GM18526 (cell line): ENCODE data around the gene DOK1.
A peak's percentile ranks its signal among the peaks of the same experiment; 100 is the strongest.

ENCODE experiments used
- POLR2A ChIP-seq: IDR thresholded peaks from 3 replicates; pipeline ENCODE4 v1.6.1; 2011; ENCODE audit not compliant: insufficient read length; ENCODE audit errors: extremely low read depth

Gene DOK1

DNA sequence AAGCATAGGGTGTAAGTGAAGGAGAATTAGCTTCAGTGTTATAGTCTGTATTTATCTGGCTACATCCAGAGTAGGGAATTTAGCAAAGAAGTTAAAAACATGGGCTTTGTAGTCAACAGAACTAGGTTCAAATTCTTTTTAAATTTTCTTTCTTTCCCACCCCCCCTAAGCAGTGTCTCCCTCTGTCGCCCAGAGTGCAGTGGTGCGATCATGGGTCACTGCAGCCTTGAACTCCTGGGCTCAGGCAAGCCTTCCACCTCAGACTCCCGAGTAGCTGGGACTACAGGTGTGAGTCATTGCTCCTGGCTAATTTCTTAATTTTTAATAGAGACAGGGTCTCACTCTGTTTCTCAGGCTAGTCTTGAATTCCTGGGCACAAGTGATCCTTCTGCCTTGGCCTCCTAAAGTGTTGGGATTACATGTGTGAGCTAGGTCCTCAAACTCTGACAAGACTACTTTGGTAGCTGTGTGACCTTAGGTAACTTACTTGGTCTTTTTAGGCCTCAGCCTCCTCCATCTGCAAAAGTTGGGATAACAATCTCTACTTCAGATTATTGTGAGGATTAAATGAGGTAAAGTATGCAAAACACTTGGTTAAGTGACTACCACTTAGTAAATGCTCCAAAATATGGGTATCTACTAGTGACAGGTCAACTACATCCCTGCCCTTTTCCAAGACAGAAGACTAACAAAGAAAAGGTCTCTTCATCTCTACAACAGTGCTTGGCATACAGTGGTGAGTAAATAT is 17.8 kb downstream of the DOK1 start:
- TF ChIP-seq POLR2A = no peak

- TF ChIP-seq POLR2A = peak; percentile 40
Measured at GRCh38 chr2:74573747-74574562, 19.4 kb downstream of the DOK1 start.

DNA sequence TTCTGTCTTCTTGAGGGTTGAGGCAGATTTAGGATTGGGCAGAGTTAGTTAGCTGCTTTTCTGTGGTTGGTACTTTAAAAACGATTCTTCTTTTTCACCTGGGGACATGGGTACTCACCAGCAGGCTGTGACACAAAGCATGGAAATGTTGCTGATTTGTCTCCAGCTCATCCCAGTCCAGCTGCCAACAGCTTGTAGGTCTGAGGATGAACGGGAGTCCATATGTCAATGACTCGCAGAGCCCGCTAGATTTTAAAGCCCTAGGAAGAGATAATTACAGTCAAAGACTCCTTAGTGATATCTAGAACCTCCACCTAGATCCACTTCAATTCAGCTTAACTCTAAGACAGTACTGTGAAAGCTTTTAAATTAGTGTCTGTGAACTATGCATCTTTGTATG is 20.8 kb downstream of the DOK1 start:
- TF ChIP-seq POLR2A = no peak

GRCh38 chr2:74576211-74576862 is 21.8 kb downstream of the DOK1 start:
- no peak for TF ChIP-seq POLR2A

DNA sequence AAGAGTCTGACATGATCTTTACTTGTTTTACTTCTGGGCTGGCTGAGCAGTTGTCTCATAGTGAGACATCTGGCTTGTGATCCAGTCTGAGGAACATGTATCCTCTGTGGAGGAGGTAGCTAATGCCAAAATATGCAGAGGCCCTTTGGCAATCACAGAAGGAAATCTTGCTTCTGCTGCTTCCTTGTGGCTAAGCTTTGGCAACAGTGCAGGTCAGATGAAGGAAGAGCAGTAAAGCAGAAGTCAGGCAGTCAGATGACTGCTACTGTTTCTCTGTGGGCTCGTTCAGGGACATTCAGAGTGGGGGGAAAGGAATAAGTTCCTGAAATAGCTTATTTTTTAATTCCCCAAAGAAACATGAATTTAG is 22.3 kb downstream of the DOK1 start:
- no peak for TF ChIP-seq POLR2A

DNA sequence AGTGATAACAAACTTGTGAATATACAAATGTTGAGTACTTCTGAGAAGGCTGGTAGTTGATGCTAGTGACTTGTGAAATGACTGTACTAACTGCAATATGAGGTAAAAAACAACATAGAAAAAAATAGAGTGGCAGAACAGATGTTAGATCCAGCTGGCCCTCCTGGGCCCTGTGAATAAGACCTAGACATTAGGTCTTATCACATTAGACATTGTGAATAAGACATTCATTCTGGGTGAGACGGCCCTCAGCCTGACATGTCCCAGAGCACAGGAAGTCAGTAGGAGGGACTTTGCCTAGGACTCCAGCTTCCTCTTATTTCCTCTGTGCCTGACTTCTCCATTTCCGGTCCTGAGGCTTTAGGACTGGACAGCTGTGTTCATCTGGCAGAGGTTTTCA is 22.9 kb downstream of the DOK1 start:
- no peak for TF ChIP-seq POLR2A

- TF ChIP-seq POLR2A = no peak
Measured at GRCh38 chr2:74578408-74578807, 23.9 kb downstream of the DOK1 start.

DNA sequence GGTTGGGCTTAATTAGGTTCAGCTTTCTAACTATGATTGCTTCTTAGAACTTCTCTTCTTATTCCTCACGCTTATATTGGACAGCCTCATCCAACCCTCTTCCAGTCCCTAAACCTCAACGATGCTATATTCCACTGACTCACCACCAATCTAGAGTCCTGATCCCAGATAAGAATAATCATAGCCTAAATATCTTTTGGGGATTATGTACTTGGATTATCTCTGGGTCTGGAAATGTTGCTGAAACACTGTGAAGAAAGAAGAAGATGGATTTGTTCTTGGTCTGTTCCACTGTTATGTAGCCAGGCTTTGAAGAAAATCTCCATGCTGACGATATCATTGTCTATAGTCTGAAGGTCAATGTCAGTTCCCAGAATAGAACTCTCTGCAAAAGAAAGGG is 26.9 kb downstream of the DOK1 start:
- no peak for TF ChIP-seq POLR2A

- TF ChIP-seq POLR2A = no peak
Measured at GRCh38 chr2:74582184-74582583, 27.7 kb downstream of the DOK1 start.

GRCh38 chr2:74583504-74583903 is 29.0 kb downstream of the DOK1 start:
- no peak for TF ChIP-seq POLR2A

- no peak for TF ChIP-seq POLR2A
Measured at GRCh38 chr2:74584088-74584645, 29.6 kb downstream of the DOK1 start.

- no peak for TF ChIP-seq POLR2A
Measured at GRCh38 chr2:74585406-74586185, 31.1 kb downstream of the DOK1 start.

DNA sequence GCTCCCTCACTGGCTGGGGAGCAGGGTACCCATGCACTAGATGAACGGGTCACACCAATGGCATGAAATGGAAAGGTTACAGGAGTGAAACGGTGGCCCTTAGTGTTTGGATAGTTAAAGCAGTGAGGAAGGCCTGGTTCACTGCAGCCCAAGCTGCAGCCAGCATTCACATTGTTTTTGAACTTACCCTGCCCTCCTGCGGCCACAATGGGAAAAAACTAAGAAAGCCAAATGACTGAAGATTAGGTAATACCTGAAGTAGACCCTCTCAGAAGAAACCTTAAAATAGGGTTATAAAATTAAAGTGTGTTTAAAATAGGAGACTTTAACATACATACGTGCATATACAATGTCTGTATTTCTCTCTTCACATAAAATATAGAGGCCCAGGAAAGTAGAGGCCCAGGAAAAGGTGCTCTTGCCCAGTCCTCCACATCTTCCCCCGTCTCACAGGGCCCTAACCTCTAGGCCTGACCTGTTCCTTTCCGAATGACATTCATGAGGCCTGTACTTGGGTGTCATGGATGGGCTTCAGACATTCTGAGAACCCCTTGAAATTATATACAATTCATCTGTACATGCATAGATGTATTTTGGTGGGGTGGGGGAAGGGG is 33.3 kb downstream of the DOK1 start:
- TF ChIP-seq POLR2A = no peak

DNA sequence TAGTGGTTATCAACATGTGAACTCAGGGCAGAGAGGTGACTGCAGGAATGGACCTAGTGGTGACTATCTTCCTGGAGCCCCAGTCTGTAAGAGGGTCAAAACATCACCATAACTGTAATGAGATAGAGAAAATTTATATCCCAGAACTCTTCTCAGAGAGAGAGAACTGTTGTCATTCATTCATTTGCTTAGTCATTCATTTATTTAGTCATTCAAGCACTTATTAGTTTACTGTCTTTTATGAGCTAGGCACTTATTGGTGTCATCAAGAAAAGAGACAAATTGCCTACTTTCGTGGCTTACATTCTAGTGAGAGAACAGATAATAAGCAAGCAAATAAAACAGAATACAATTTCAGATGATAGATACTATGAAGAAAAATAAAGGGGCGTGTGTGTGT is 34.1 kb downstream of the DOK1 start:
- no peak for TF ChIP-seq POLR2A
